Gastroesophageal sphincter (tissue), 4 donors: ENCODE data around the gene RAD51B. TPM values are rescaled to one million over a fixed set of nuclear protein-coding genes. Genes with fewer than 3 reads are reported as not detected.
A peak's percentile ranks its signal among the peaks of the same experiment; 100 is the strongest.

Experiments used
- ATAC-seq: fragments of 150-250 bp; one replicate; pipeline ENCODE4 v1.9.1; 2016; ENCODE audit warnings: mild to moderate bottlenecking, moderate library complexity
- H3K27ac ChIP-seq, 4 donors: fragments of 200-600 bp; sonication (generic) in 3 of 4; 1 replicate in 3 of 4; 2 replicates in 1 of 4; pipeline ENCODE4 v1.5.1; 2016 to 2019
- H3K27me3 ChIP-seq: fragments of 200-600 bp; sonication (generic); one replicate; pipeline ENCODE4 v1.5.1; 2019
- H3K36me3 ChIP-seq, 2 donors: fragments of 200-600 bp; sonication (generic); one replicate each; pipeline ENCODE4 v1.5.1; 2019; ENCODE audit warnings: control low read depth in 1 of 2
- H3K4me1 ChIP-seq, 3 donors: fragments of 200-600 bp; sonication (generic); 1 replicate in 2 of 3; 2 replicates in 1 of 3; pipeline ENCODE4 v1.5.1; 2016 to 2019; ENCODE audit warnings: control low read depth in 2 of 3
- H3K4me3 ChIP-seq, 2 donors: fragments of 200-600 bp; sonication (generic); one replicate each; pipeline ENCODE4 v1.5.1; 2019; ENCODE audit warnings: mild to moderate bottlenecking in 1 of 2, moderate library complexity in 1 of 2
- H3K9me3 ChIP-seq, 3 donors: fragments of 200-600 bp; sonication (generic); one replicate each; pipeline ENCODE4 v1.5.1; 2017 to 2019; ENCODE audit warnings: control low read depth in 2 of 3
- CTCF ChIP-seq, 4 experiments: fragments of 200-600 bp in 2 of 4; fragments of 450-650 bp in 2 of 4; sonication (generic) in 1 of 4; IDR thresholded peaks; one replicate each; pipeline ENCODE4 v1.5.1; 2017 to 2019; ENCODE audit warnings: antibody characterized with exemption in 4 of 4, mild to moderate bottlenecking in 2 of 4, moderate library complexity in 2 of 4
- EP300 ChIP-seq: sonication (generic); formaldehyde crosslinking; IDR thresholded peaks from one replicate; pipeline ENCODE4 v1.6.1; 2017; ENCODE audit warnings: antibody characterized with exemption, mild to moderate bottlenecking
- POLR2A ChIP-seq, 2 donors: fragments of 450-650 bp; IDR thresholded peaks; one replicate each; pipeline ENCODE4 v1.6.1; 2017; ENCODE audit warnings: antibody characterized with exemption in 2 of 2, mild to moderate bottlenecking in 2 of 2, moderate library complexity in 1 of 2
- POLR2AphosphoS5 ChIP-seq: sonication (generic); formaldehyde crosslinking; IDR thresholded peaks from one replicate; pipeline ENCODE4 v1.6.1; 2017; ENCODE audit warnings: antibody characterized with exemption
- WGBS, 2 donors: methylation state at CpG; one replicate each; pipeline ENCODE4 v1.1.5; 2018; ENCODE audit warnings: low coverage in 1 of 2; 5-methylcytosine and 5-hydroxymethylcytosine counted together
- total RNA-seq, 4 donors: library from RNA; depleted of rRNA; stranded (reverse); fragments of >200 nt; gene quantifications; one replicate each; pipeline ENCODE4 v1.1.0, GENCODE V29; 2016

Gene RAD51B
- total RNA-seq, 4 donors from 2014 or later, result 5.1 to 7.0 (median 6.0) TPM

- Histone ChIP-seq H3K9me3 (no peaks in the 10 kb centered on the region), H3K27ac (peak overlapping the region in 2 of 4 donors; percentile 18 to 21), H3K4me3 (no peak overlapping the region), H3K27me3 (no peaks in the 10 kb centered on the region), H3K4me1 (peaks cover 0 to 25% (median 10%) of the 10 kb centered on the region in 3 donors), H3K36me3 (no peaks in the 10 kb centered on the region)
- 10 to 53% methylated on average over 1 of the region's 1 CpG for WGBS, 2 donors
- no peak for ATAC-seq
- TF ChIP-seq EP300, result no peak
- TF ChIP-seq POLR2A (IDR thresholded peaks at IDR 0.05), result no peak
- no peak for TF ChIP-seq CTCF (IDR thresholded peaks at IDR 0.05)
- no peak for TF ChIP-seq POLR2AphosphoS5
Measured at GRCh38 chr14:67977434-67978034, 158.0 kb downstream of the RAD51B start.

GRCh38 chr14:67978749-67979148 is 159.2 kb downstream of the RAD51B start:
- Histone ChIP-seq H3K4me3 (no peak overlapping the region), H3K4me1 (peaks cover 0 to 23% (median 10%) of the 10 kb centered on the region in 3 donors), H3K27ac (no peak overlapping the region), H3K36me3 (no peaks in the 10 kb centered on the region), H3K27me3 (no peaks in the 10 kb centered on the region), H3K9me3 (no peaks in the 10 kb centered on the region)
- no peak for TF ChIP-seq POLR2A (IDR thresholded peaks at IDR 0.05)
- ATAC-seq, result no peak

GRCh38 chr14:67982711-67983608 is 163.4 kb downstream of the RAD51B start:
- Histone ChIP-seq H3K4me1 (peaks cover 0 to 21% (median 0%) of the 10 kb centered on the region in 3 donors), H3K9me3 (no peaks in the 10 kb centered on the region), H3K27ac (no peak overlapping the region), H3K4me3 (no peak overlapping the region), H3K27me3 (no peaks in the 10 kb centered on the region), H3K36me3 (no peaks in the 10 kb centered on the region)
- TF ChIP-seq POLR2AphosphoS5 (no peak), POLR2A (IDR thresholded peaks at IDR 0.05) (no peak), EP300 (no peak), CTCF (IDR thresholded peaks at IDR 0.05) (no peak)
- 67 to 69% methylated on average over 1 to 3 of the region's 3 CpGs for WGBS, 2 donors
- ATAC-seq, result no peak

- H3K4me3 ChIP-seq, result no peak overlapping the region
- H3K27ac ChIP-seq, result no peak overlapping the region
- no peaks in the 10 kb centered on the region for H3K36me3 ChIP-seq
- no peaks in the 10 kb centered on the region for H3K27me3 ChIP-seq
- TF ChIP-seq POLR2AphosphoS5 (no peak), CTCF (IDR thresholded peaks at IDR 0.05) (no peak), POLR2A (IDR thresholded peaks at IDR 0.05) (no peak)
- peaks cover 0 to 20% (median 0%) of the 10 kb centered on the region in 3 donors for H3K4me1 ChIP-seq
- no peaks in the 10 kb centered on the region for H3K9me3 ChIP-seq
- ATAC-seq, result no peak
Measured at GRCh38 chr14:67984274-67984673, 164.7 kb downstream of the RAD51B start.

GRCh38 chr14:67986131-67986841 is 166.7 kb downstream of the RAD51B start:
- WGBS, 2 donors, result 50 to 58% methylated on average over 6 of the region's 6 CpGs
- ATAC-seq, result no peak
- no peaks in the 10 kb centered on the region for H3K36me3 ChIP-seq
- TF ChIP-seq CTCF (IDR thresholded peaks at IDR 0.05), result no peak
- TF ChIP-seq POLR2AphosphoS5, result no peak
- TF ChIP-seq POLR2A (IDR thresholded peaks at IDR 0.05), result no peak
- no peak for TF ChIP-seq EP300
- peaks cover 0 to 20% (median 0%) of the 10 kb centered on the region in 3 donors for H3K4me1 ChIP-seq
- H3K4me3 ChIP-seq, result no peak overlapping the region
- H3K27ac ChIP-seq, result peak overlapping the region in 2 of 4 donors; percentile 11 to 67
- no peaks in the 10 kb centered on the region for H3K27me3 ChIP-seq
- H3K9me3 ChIP-seq, result no peaks in the 10 kb centered on the region
